H1 (cell line): ENCODE measurements around the gene ACTN4.

Experiments
- CEBPB ChIP-seq: IDR thresholded peaks from 2 replicates; pipeline ENCODE4 v1.6.1; 2012; ENCODE audit warnings: low read depth, low read length
- CTCF ChIP-seq, 3 experiments: IDR thresholded peaks; 1 replicate in 2 of 3; 2 replicates in 1 of 3; pipeline versions ENCODE4 v1.5.1 to v1.6.1; 2011; ENCODE audit warnings: low read length in 3 of 3, mild to moderate bottlenecking in 3 of 3, inconsistent platforms in 2 of 3, low read depth in 1 of 3, moderate library complexity in 1 of 3; ENCODE audit not compliant: insufficient read depth in 1 of 3; ENCODE audit errors: control extremely low read depth in 1 of 3
- MAX ChIP-seq: IDR thresholded peaks from 2 replicates; pipeline ENCODE4 v1.6.1; 2012; ENCODE audit warnings: inconsistent platforms
- NRF1 ChIP-seq: IDR thresholded peaks from 2 replicates; pipeline ENCODE4 v1.6.1; 2011; ENCODE audit warnings: mild to moderate bottlenecking, low read depth, low read length, improper control_type of control experiment

GRCh38 chr19:38778733-38779132 is 131.3 kb downstream of the ACTN4 start:
- TF ChIP-seq NRF1 (no peak), MAX (no peak), CTCF (IDR thresholded peaks at IDR 0.05; ENCODE audit: control extremely low read depth in 1 of 3, insufficient read depth in 1 of 3, low read depth in 1 of 3, low read length in 3 of 3) (no peak), CEBPB (no peak)
